Neural progenitor cell (in vitro differentiated cells): ENCODE data around the gene ZBTB12. TPM values are rescaled to one million over a fixed set of nuclear protein-coding genes. Genes with fewer than 3 reads are reported as not detected.

Experiments used
- DNase-seq: peaks from one replicate; pipeline ENCODE4 v3.0.0-alpha.2; 2016; ENCODE audit warnings: low spot score
- H2AFZ ChIP-seq: fragments of 200-600 bp; sonication (generic); replicated peaks from 2 replicates; pipeline ENCODE4 v1.6.1; 2016; ENCODE audit warnings: antibody characterized with exemption
- H3F3A ChIP-seq: fragments of 200-600 bp; sonication (generic); 2 replicates; pipeline ENCODE4 v1.6.1; 2016; ENCODE audit warnings: antibody characterized with exemption, low read depth
- H3K27ac ChIP-seq: fragments of 200-600 bp; sonication (generic); 2 replicates; pipeline ENCODE4 v1.5.1; 2016; ENCODE audit warnings: mild to moderate bottlenecking
- H3K27me3 ChIP-seq: fragments of 200-600 bp; sonication (generic); 2 replicates; pipeline ENCODE4 v1.6.1; 2016; ENCODE audit warnings: mild to moderate bottlenecking, moderate library complexity
- H3K36me3 ChIP-seq: fragments of 200-600 bp; sonication (generic); 2 replicates; pipeline ENCODE4 v1.5.1; 2016
- H3K4me1 ChIP-seq: fragments of 200-600 bp; sonication (generic); 2 replicates; pipeline ENCODE4 v1.6.1; 2016; ENCODE audit warnings: mixed run types
- H3K4me2 ChIP-seq: fragments of 200-600 bp; sonication (generic); 2 replicates; pipeline ENCODE4 v1.6.1; 2016
- H3K4me3 ChIP-seq: fragments of 200-600 bp; sonication (generic); 2 replicates; pipeline ENCODE4 v1.5.1; 2016
- H3K79me2 ChIP-seq: fragments of 200-600 bp; sonication (generic); 2 replicates; pipeline ENCODE4 v1.6.1; 2016; ENCODE audit warnings: low read depth
- H3K9ac ChIP-seq: fragments of 200-600 bp; sonication (generic); 2 replicates; pipeline ENCODE4 v1.6.1; 2016
- H3K9me3 ChIP-seq: fragments of 200-600 bp; sonication (generic); 2 replicates; pipeline ENCODE4 v1.5.1; 2016; ENCODE audit warnings: low read depth
- H4K20me1 ChIP-seq: fragments of 200-600 bp; sonication (generic); 2 replicates; pipeline ENCODE4 v1.6.1; 2016; ENCODE audit warnings: low read depth
- H3K27ac Mint-ChIP-seq: 3 replicates; pipeline ENCODE4 v1.8.0; 2021; ENCODE audit warnings: mixed read lengths
- H3K27me3 Mint-ChIP-seq: 2 replicates; pipeline ENCODE4 v1.8.0; 2022; ENCODE audit warnings: low read depth, mild to moderate bottlenecking, inconsistent platforms, moderate library complexity, mixed read lengths; ENCODE audit not compliant: insufficient read depth
- H3K36me3 Mint-ChIP-seq: 3 replicates; pipeline ENCODE4 v1.8.0; 2021; ENCODE audit warnings: mixed read lengths
- H3K4me1 Mint-ChIP-seq: 3 replicates; pipeline ENCODE4 v1.8.0; 2021; ENCODE audit warnings: mixed read lengths
- H3K4me3 Mint-ChIP-seq: 3 replicates; pipeline ENCODE4 v1.8.0; 2021; ENCODE audit warnings: mild to moderate bottlenecking, moderate library complexity, mixed read lengths
- H3K9me3 Mint-ChIP-seq: 3 replicates; pipeline ENCODE4 v1.8.0; 2020; ENCODE audit warnings: mixed read lengths
- EZH2 ChIP-seq: fragments of 200-600 bp; sonication (generic); IDR thresholded peaks from 2 replicates; pipeline ENCODE4 v1.6.1; 2017; ENCODE audit warnings: antibody characterized with exemption, mild to moderate bottlenecking, moderate library complexity
- EZH2phosphoT487 ChIP-seq: fragments of 200-600 bp; sonication (generic); IDR thresholded peaks from 2 replicates; pipeline ENCODE4 v1.6.1; 2017; ENCODE audit warnings: antibody characterized with exemption
- total RNA-seq: library from RNA; depleted of rRNA; stranded (reverse); fragments of >200 nt; gene quantifications from 2 replicates; pipeline ENCODE4 v1.2.3, GENCODE V29; 2015; ENCODE audit warnings: low replicate concordance
- TF ChIP-seq, protein P1 (sequence below): fragments of 200-600 bp; sonication (generic); IDR thresholded peaks from 2 replicates; pipeline ENCODE4 v1.5.1; 2017; ENCODE audit warnings: antibody characterized with exemption, mild to moderate bottlenecking

The ZBTB12 gene
- total RNA-seq, 1 donor from 2014 or later, result 8.4 TPM

DNA sequence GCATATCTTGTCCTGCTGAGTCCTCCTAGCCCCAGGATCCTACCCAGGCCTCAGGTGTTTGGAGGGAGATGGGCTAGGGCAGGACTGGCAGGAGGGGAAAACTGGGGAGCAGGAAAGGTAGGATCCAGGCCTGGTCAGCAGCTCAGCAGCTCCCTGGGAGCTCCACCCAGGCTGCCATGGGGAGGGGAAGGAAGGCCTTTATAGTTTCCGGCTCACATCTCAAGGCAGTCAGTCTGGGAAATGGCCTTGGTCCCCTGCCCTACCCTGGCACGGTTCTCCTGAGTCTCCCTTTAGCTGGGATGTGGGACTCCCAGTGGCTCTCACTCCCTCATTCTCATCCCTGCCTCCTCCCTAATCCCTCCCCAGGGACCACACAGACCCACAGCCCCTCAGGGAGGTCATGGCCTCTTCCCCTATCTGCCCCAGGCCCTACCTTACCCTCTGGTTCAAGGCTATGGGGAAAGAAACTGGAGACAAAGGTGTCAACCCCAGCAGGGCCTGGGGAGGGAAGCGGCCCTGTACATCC lies 24.7 kb downstream of the ZBTB12 start:
- DNase-seq, result no peak
- no peaks in the 10 kb centered on the region for H3K79me2 ChIP-seq
- H4K20me1 ChIP-seq, result no peaks in the 10 kb centered on the region
- Mint-ChIP-seq H3K27me3 (peaks cover 2% of the 10 kb centered on the region), H3K4me1 (no peaks in the 10 kb centered on the region), H3K4me3 (no peak overlapping the region), H3K9me3 (no peaks in the 10 kb centered on the region), H3K36me3 (peaks cover 17% of the 10 kb centered on the region), H3K27ac (no peak overlapping the region)
- H3K4me3 ChIP-seq, result no peak overlapping the region
- no peak overlapping the region for H3K9ac ChIP-seq
- no peak overlapping the region for H3K4me2 ChIP-seq
- no peak overlapping the region for H2AFZ ChIP-seq
- TF ChIP-seq, protein P1, sequence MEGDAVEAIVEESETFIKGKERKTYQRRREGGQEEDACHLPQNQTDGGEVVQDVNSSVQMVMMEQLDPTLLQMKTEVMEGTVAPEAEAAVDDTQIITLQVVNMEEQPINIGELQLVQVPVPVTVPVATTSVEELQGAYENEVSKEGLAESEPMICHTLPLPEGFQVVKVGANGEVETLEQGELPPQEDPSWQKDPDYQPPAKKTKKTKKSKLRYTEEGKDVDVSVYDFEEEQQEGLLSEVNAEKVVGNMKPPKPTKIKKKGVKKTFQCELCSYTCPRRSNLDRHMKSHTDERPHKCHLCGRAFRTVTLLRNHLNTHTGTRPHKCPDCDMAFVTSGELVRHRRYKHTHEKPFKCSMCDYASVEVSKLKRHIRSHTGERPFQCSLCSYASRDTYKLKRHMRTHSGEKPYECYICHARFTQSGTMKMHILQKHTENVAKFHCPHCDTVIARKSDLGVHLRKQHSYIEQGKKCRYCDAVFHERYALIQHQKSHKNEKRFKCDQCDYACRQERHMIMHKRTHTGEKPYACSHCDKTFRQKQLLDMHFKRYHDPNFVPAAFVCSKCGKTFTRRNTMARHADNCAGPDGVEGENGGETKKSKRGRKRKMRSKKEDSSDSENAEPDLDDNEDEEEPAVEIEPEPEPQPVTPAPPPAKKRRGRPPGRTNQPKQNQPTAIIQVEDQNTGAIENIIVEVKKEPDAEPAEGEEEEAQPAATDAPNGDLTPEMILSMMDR, result no peak
- TF ChIP-seq EZH2phosphoT487, result no peak
- no peak for TF ChIP-seq EZH2
- H3F3A ChIP-seq, result peaks cover 9% of the 10 kb centered on the region
- H3K9me3 ChIP-seq, result no peaks in the 10 kb centered on the region
- no peaks in the 10 kb centered on the region for H3K4me1 ChIP-seq
- H3K27me3 ChIP-seq, result no peaks in the 10 kb centered on the region
- no peaks in the 10 kb centered on the region for H3K36me3 ChIP-seq
- no peak overlapping the region for H3K27ac ChIP-seq

DNA sequence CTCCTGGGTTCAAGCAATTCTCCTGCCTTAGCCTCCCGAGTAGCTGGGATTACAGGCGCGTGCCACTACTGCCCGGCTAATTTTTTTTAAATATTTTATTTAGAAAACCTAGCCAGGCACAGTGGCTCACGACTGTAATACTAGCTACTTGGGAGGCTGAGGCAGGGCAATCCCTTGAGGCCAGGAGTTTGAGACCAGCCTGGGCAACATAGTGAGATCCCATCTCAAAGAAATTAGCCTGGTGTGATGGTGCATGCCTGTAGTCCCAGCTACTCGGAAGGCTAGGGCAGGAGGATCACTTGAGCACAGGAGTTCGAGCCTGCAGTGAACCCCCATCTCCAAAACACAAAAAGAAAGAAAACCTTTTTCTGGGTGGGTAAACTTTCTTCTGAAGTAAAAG lies 25.5 kb downstream of the ZBTB12 start:
- H3K27ac Mint-ChIP-seq, result no peak overlapping the region
- TF ChIP-seq EZH2phosphoT487 (no peak), EZH2 (no peak)
- TF ChIP-seq, protein P1, result no peak

DNA sequence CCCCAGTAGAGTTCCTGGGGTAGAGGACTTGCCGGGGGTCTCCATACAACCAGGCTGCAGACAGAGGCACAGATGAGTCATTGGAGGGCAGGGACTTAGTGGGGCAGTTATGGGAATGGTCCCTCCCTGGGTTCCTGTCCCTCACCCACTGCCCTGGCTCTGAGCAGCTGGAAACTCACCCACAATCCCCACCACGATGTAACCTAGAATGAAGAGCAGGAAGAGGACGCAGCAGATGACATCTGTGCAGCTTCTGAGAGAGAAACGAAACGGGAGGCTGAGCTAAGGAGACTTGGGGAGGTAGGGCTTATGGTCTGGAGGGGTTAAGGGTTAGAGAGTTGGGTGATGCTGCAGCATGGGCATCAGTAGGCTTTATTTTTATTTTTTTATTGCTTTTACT lies 26.0 kb downstream of the ZBTB12 start:
- Histone ChIP-seq H3K79me2 (no peaks in the 10 kb centered on the region), H3K4me2 (no peak overlapping the region), H3K27me3 (no peaks in the 10 kb centered on the region), H3K9ac (no peak overlapping the region), H3K4me3 (no peak overlapping the region), H3K9me3 (no peaks in the 10 kb centered on the region), H4K20me1 (no peaks in the 10 kb centered on the region), H3K36me3 (no peaks in the 10 kb centered on the region), H3K27ac (no peak overlapping the region), H2AFZ (no peak overlapping the region), H3K4me1 (peaks cover 6% of the 10 kb centered on the region), H3F3A (peaks cover 12% of the 10 kb centered on the region)
- no peak for TF ChIP-seq EZH2
- no peak for TF ChIP-seq EZH2phosphoT487
- TF ChIP-seq, protein P1, result no peak
- Mint-ChIP-seq H3K4me3 (no peak overlapping the region), H3K27ac (no peak overlapping the region), H3K27me3 (peaks cover 2% of the 10 kb centered on the region), H3K9me3 (no peaks in the 10 kb centered on the region), H3K36me3 (peaks cover 8% of the 10 kb centered on the region), H3K4me1 (peaks cover 4% of the 10 kb centered on the region)
- no peak for DNase-seq

More for the DNA sequence above, 25.5 kb downstream of the ZBTB12 start:
- H3F3A ChIP-seq, result peaks cover 9% of the 10 kb centered on the region
- H3K36me3 ChIP-seq, result no peaks in the 10 kb centered on the region
- no peaks in the 10 kb centered on the region for H3K79me2 ChIP-seq
- no peaks in the 10 kb centered on the region for H3K27me3 ChIP-seq
- no peaks in the 10 kb centered on the region for H4K20me1 ChIP-seq
- H3K27ac ChIP-seq, result no peak overlapping the region
- Mint-ChIP-seq H3K36me3 (peaks cover 12% of the 10 kb centered on the region), H3K27me3 (peaks cover 2% of the 10 kb centered on the region), H3K9me3 (no peaks in the 10 kb centered on the region), H3K4me3 (no peak overlapping the region), H3K4me1 (no peaks in the 10 kb centered on the region)
- no peak for DNase-seq
- H3K9ac ChIP-seq, result no peak overlapping the region
- no peak overlapping the region for H3K4me3 ChIP-seq
- H2AFZ ChIP-seq, result no peak overlapping the region
- no peaks in the 10 kb centered on the region for H3K9me3 ChIP-seq
- no peak overlapping the region for H3K4me2 ChIP-seq
- H3K4me1 ChIP-seq, result peaks cover 1% of the 10 kb centered on the region
